Smooth muscle cell (in vitro differentiated cells): ENCODE results near the gene PLEKHS1. TPM values are rescaled to one million over a fixed set of nuclear protein-coding genes. Genes with fewer than 3 reads are reported as not detected.

Experiments used
- DNase-seq: peaks from one replicate; lab custom pipeline; 2025; ENCODE audit not compliant: unreplicated experiment; lab: John Stamatoyannopoulos, UW
- H2AFZ ChIP-seq: fragments of 200-600 bp; sonication (generic); 2 replicates; pipeline ENCODE4 v1.6.0; 2016; ENCODE audit warnings: antibody characterized with exemption, low read depth, mild to moderate bottlenecking
- H3F3A ChIP-seq: fragments of 200-600 bp; sonication (generic); 2 replicates; pipeline ENCODE4 v1.6.0; 2017; ENCODE audit warnings: antibody characterized with exemption, low read depth
- H3K27ac ChIP-seq: fragments of 200-600 bp; sonication (generic); 2 replicates; pipeline ENCODE4 v1.5.1; 2016; ENCODE audit warnings: low read depth, mild to moderate bottlenecking
- H3K27me3 ChIP-seq: fragments of 200-600 bp; sonication (generic); 2 replicates; pipeline ENCODE4 v1.6.1; 2016; ENCODE audit warnings: low read depth, mild to moderate bottlenecking
- H3K36me3 ChIP-seq: fragments of 200-600 bp; sonication (generic); 2 replicates; pipeline ENCODE4 v1.5.1; 2016; ENCODE audit warnings: low read depth
- H3K4me1 ChIP-seq: fragments of 200-600 bp; sonication (generic); 2 replicates; pipeline ENCODE4 v1.5.1; 2016; ENCODE audit warnings: low read depth
- H3K4me2 ChIP-seq: fragments of 200-600 bp; sonication (generic); 2 replicates; pipeline ENCODE4 v1.6.0; 2016; ENCODE audit warnings: mild to moderate bottlenecking
- H3K4me3 ChIP-seq: fragments of 200-600 bp; sonication (generic); 2 replicates; pipeline ENCODE4 v1.5.1; 2016; ENCODE audit warnings: mild to moderate bottlenecking
- H3K79me2 ChIP-seq: fragments of 200-600 bp; sonication (generic); 2 replicates; pipeline ENCODE4 v1.6.0; 2016; ENCODE audit warnings: low read depth, mild to moderate bottlenecking
- H3K9ac ChIP-seq: fragments of 200-600 bp; sonication (generic); 2 replicates; pipeline ENCODE4 v1.6.0; 2016; ENCODE audit warnings: low read depth
- H3K9me3 ChIP-seq: fragments of 200-600 bp; sonication (generic); replicated peaks from 2 replicates; pipeline ENCODE4 v1.5.1; 2016; ENCODE audit warnings: low read depth
- H4K20me1 ChIP-seq: fragments of 200-600 bp; sonication (generic); 2 replicates; pipeline ENCODE4 v1.6.0; 2016; ENCODE audit warnings: low read depth
- CTCF ChIP-seq: fragments of 200-600 bp; sonication (generic); IDR thresholded peaks from 2 replicates; pipeline ENCODE4 v1.5.1; 2017; ENCODE audit warnings: borderline replicate concordance, mild to moderate bottlenecking, antibody characterized with exemption; ENCODE audit not compliant: insufficient read depth, poor library complexity, severe bottlenecking
- WGBS: methylation state at CpG from one replicate; pipeline ENCODE4 v1.1.7; 2016; ENCODE audit warnings: low lambda C conversion rate; 5-methylcytosine and 5-hydroxymethylcytosine counted together
- polyA plus RNA-seq: library from polyadenylated mRNA; unstranded; fragments of >200 nt; fragmentation: Nextera tagmentation; extraction: Ambion mirVana; gene quantifications from 2 replicates; pipeline ENCODE4 v1.2.1, GENCODE V29; 2016
- total RNA-seq: library from RNA; depleted of rRNA; stranded (reverse); fragments of >200 nt; gene quantifications from 2 replicates; pipeline ENCODE4 v1.2.3, GENCODE V29; 2014

PLEKHS1 gene
- total and polyA plus RNA-seq, 2 experiments from 2014 or later = not detected

GRCh38 chr10:113718969-113719822, 32.3 kb upstream of the PLEKHS1 start:
- no peaks in the 10 kb centered on the region for H3K27me3 ChIP-seq

GRCh38 chr10:113720386-113720785, 31.1 kb upstream of the PLEKHS1 start:
- TF ChIP-seq CTCF = no peak
- Histone ChIP-seq H3K36me3 (no peaks in the 10 kb centered on the region), H3K79me2 (no peaks in the 10 kb centered on the region), H4K20me1 (peaks cover 5% of the 10 kb centered on the region), H3K4me3 (no peak overlapping the region), H3F3A (no peaks in the 10 kb centered on the region), H3K27me3 (no peaks in the 10 kb centered on the region), H3K4me2 (no peak overlapping the region), H3K4me1 (no peaks in the 10 kb centered on the region), H2AFZ (no peak overlapping the region), H3K27ac (no peak overlapping the region), H3K9me3 (no peaks in the 10 kb centered on the region), H3K9ac (no peak overlapping the region)
- WGBS = 97% methylated on average over 8 of the region's 8 CpGs
- no peak for DNase-seq

More at GRCh38 chr10:113718969-113719822, 32.3 kb upstream of the PLEKHS1 start:
- no peaks in the 10 kb centered on the region for H3K9me3 ChIP-seq
- H3K9ac ChIP-seq = no peak overlapping the region
- H3K4me2 ChIP-seq = no peak overlapping the region
- DNase-seq = no peak
- no peaks in the 10 kb centered on the region for H3K36me3 ChIP-seq
- H3K4me1 ChIP-seq = no peaks in the 10 kb centered on the region
- WGBS = 95% methylated on average over 21 of the region's 21 CpGs
- no peak for TF ChIP-seq CTCF
- H3F3A ChIP-seq = no peaks in the 10 kb centered on the region
- no peak overlapping the region for H2AFZ ChIP-seq
- no peaks in the 10 kb centered on the region for H3K79me2 ChIP-seq
- H4K20me1 ChIP-seq = peaks cover 14% of the 10 kb centered on the region
- no peak overlapping the region for H3K27ac ChIP-seq
- no peak overlapping the region for H3K4me3 ChIP-seq

- Histone ChIP-seq H3K9me3 (no peaks in the 10 kb centered on the region), H3K27ac (no peak overlapping the region), H3K4me3 (no peak overlapping the region), H3K9ac (no peak overlapping the region), H4K20me1 (no peaks in the 10 kb centered on the region), H3K36me3 (no peaks in the 10 kb centered on the region), H3K79me2 (no peaks in the 10 kb centered on the region), H2AFZ (no peak overlapping the region), H3K4me1 (no peaks in the 10 kb centered on the region), H3K27me3 (peaks cover 16% of the 10 kb centered on the region), H3K4me2 (no peak overlapping the region), H3F3A (no peaks in the 10 kb centered on the region)
- no peak for DNase-seq
- WGBS = 88% methylated on average over 9 of the region's 9 CpGs
- TF ChIP-seq CTCF = no peak
These were observed 19.2 kb upstream of the PLEKHS1 start for GRCh38 chr10:113732160-113732881.
